NT2/D1 (cell line): ENCODE data around the gene AEBP2.

Source experiments
- YY1 ChIP-seq: IDR thresholded peaks from 2 replicates; pipeline ENCODE4 v1.6.1; 2011; ENCODE audit not compliant: insufficient read length, insufficient read depth
- ZNF274 ChIP-seq: IDR thresholded peaks from 2 replicates; pipeline ENCODE4 v1.6.1; 2011; ENCODE audit warnings: mild to moderate bottlenecking, low read depth, low read length

DNA sequence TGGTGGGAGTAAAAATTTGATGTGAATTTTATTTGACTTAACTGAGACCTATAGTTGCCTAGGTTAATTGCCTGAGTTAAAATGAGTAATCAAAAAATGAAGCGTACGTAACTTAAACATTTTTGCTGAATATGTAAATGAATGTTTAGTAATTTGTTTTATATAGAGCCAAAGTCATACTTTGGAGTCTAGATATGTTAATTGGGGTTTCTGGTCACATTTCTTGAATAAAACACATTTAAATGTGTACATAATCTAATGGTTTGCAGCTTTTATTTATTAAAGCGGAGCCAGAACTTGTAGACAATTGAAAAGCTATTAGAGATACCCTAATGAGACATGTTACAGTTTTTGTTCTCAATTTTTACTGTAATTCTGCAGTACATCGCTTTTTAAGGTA lies 71.2 kb downstream of the AEBP2 start:
- TF ChIP-seq YY1 (no peak), ZNF274 (no peak)
